HG03558 (cell line): Measurements from ENCODE around the gene FAM111B.
"Not testable (repeated sequence)": the region's sequence is repeated elsewhere in the genome, so short reads cannot be mapped to it uniquely, and the experiment has no call there.

ENCODE experiments used
- ATAC-seq: cut with Tn5 transposase; IDR thresholded peaks from one replicate; pipeline ENCODE4 v1.9.1; 2021; ENCODE audit warnings: moderate number of reproducible peaks; ENCODE audit not compliant: unreplicated experiment; ENCODE audit errors: extremely low read depth

The FAM111B gene

GRCh38 chr11:59097938-59098337, 9.1 kb upstream of the FAM111B start:
- ATAC-seq: not testable (repeated sequence)

GRCh38 chr11:59102259-59102765, 4.7 kb upstream of the FAM111B start:
- ATAC-seq: peak; percentile 34

GRCh38 chr11:59107721-59108120, 684 bp downstream of the FAM111B start:
- ATAC-seq: not testable (repeated sequence)

GRCh38 chr11:59112494-59112893, 5.5 kb downstream of the FAM111B start:
- no peak for ATAC-seq

- ATAC-seq: no peak
Observed at GRCh38 chr11:59114344-59114743, 7.3 kb downstream of the FAM111B start.

- ATAC-seq: no peak
Observed at GRCh38 chr11:59115553-59115952, 8.5 kb downstream of the FAM111B start.

GRCh38 chr11:59117774-59118173, 10.7 kb downstream of the FAM111B start:
- no peak for ATAC-seq

- no peak for ATAC-seq
Observed at GRCh38 chr11:59119826-59120225, 12.8 kb downstream of the FAM111B start.

GRCh38 chr11:59135648-59136461, 28.8 kb downstream of the FAM111B start:
- ATAC-seq: peak; percentile 64

GRCh38 chr11:59136551-59136950, 29.5 kb downstream of the FAM111B start:
- not testable (repeated sequence) for ATAC-seq

GRCh38 chr11:59137190-59137589, 30.2 kb downstream of the FAM111B start:
- no peak for ATAC-seq

GRCh38 chr11:59138643-59139042, 31.6 kb downstream of the FAM111B start:
- no peak for ATAC-seq

- no peak for ATAC-seq
Observed at GRCh38 chr11:59141191-59141590, 34.2 kb downstream of the FAM111B start.

- no peak for ATAC-seq
Observed at GRCh38 chr11:59141673-59142460, 34.8 kb downstream of the FAM111B start.

- peak; percentile 46 for ATAC-seq
Observed at GRCh38 chr11:59142530-59143507, 35.8 kb downstream of the FAM111B start, which contains the start of gene FAM111A. FAM111A (plus strand) TSS chr11:59142856; CDS start chr11:59148873, 6,017 bp downstream.

- no peak for ATAC-seq
Observed at GRCh38 chr11:59144096-59144495, 37.1 kb downstream of the FAM111B start.

- ATAC-seq: peak; percentile 39
Observed at GRCh38 chr11:59144579-59145345, 37.7 kb downstream of the FAM111B start.

GRCh38 chr11:59145534-59145933, 38.5 kb downstream of the FAM111B start:
- ATAC-seq: no peak

GRCh38 chr11:59151761-59152160, 44.7 kb downstream of the FAM111B start:
- peak; percentile 39 for ATAC-seq
